Hematopoietic multipotent progenitor cell treated with erythropoietin and hydrocortisone succinate and interleukin-3 and kit ligand, for 4 days (in vitro differentiated cells): ENCODE results near the gene OBSCN.

Experiments
- DNase-seq: peaks from one replicate; pipeline ENCODE4 v3.0.0-alpha.2; 2015

The OBSCN gene

GRCh38 chr1:228371741-228372182, 163.9 kb downstream of the OBSCN start:
- DNase-seq, result no peak

- DNase-seq, result no peak
Measured at GRCh38 chr1:228372183-228373003, 164.5 kb downstream of the OBSCN start.

GRCh38 chr1:228373004-228373680, 165.3 kb downstream of the OBSCN start:
- DNase-seq, result no peak

- DNase-seq, result no peak
Measured at GRCh38 chr1:228373681-228374571, 166.1 kb downstream of the OBSCN start.

GRCh38 chr1:228374711-228375577, 167.1 kb downstream of the OBSCN start:
- DNase-seq, result no peak

- no peak for DNase-seq
Measured at GRCh38 chr1:228375578-228376261, 167.9 kb downstream of the OBSCN start.

GRCh38 chr1:228376262-228376628, 168.4 kb downstream of the OBSCN start:
- peak; percentile 35 for DNase-seq

- no peak for DNase-seq
Measured at GRCh38 chr1:228376651-228377631, 169.1 kb downstream of the OBSCN start.

GRCh38 chr1:228377664-228378089, 169.8 kb downstream of the OBSCN start:
- DNase-seq, result no peak

- DNase-seq, result peak; percentile 75
Measured at GRCh38 chr1:228378090-228378872, 170.4 kb downstream of the OBSCN start.

GRCh38 chr1:228378873-228379460, 171.1 kb downstream of the OBSCN start:
- DNase-seq, result peak; percentile 38

- no peak for DNase-seq
Measured at GRCh38 chr1:228379666-228380065, 171.8 kb downstream of the OBSCN start.

- no peak for DNase-seq
Measured at GRCh38 chr1:228381356-228381755, 173.5 kb downstream of the OBSCN start.

GRCh38 chr1:228383773-228384172, 175.9 kb downstream of the OBSCN start:
- no peak for DNase-seq

- DNase-seq, result no peak
Measured at GRCh38 chr1:228385232-228385631, 177.4 kb downstream of the OBSCN start.

GRCh38 chr1:228387321-228387720, 179.5 kb downstream of the OBSCN start:
- no peak for DNase-seq

GRCh38 chr1:228390649-228391048, 182.8 kb downstream of the OBSCN start:
- DNase-seq, result no peak

GRCh38 chr1:228391411-228392020, 183.7 kb downstream of the OBSCN start:
- no peak for DNase-seq
